OCI-LY1 (cell line): ENCODE data around the gene CEP250.
A peak's percentile ranks its signal among the peaks of the same experiment; 100 is the strongest.

ENCODE experiments used
- CTCF ChIP-seq: fragments of 200-600 bp; sonication (generic), shearing (Covaris generic); IDR thresholded peaks from 2 replicates; pipeline ENCODE4 v1.5.1; 2017; ENCODE audit warnings: mild to moderate bottlenecking, antibody characterized with exemption, low read length, moderate library complexity, mixed read lengths
- EZH2 ChIP-seq: fragments of 200-600 bp; sonication (generic), shearing (Covaris generic); IDR thresholded peaks from 2 replicates; pipeline ENCODE4 v1.8.0; 2017; ENCODE audit warnings: borderline replicate concordance, mixed run types, mild to moderate bottlenecking, antibody characterized with exemption, low read length, moderate library complexity, mixed read lengths

GRCh38 chr20:35463455-35464300 lies 8.3 kb downstream of the CEP250 start:
- TF ChIP-seq CTCF (peak; percentile 95), EZH2 (no peak)
